GM19099 (cell line): ENCODE results near the gene TAF6L.

Experiments
- POLR2A ChIP-seq: IDR thresholded peaks from 3 replicates; pipeline ENCODE4 v1.6.1; 2011; ENCODE audit warnings: low read depth; ENCODE audit not compliant: insufficient read length; ENCODE audit errors: extremely low read depth

The TAF6L gene

DNA sequence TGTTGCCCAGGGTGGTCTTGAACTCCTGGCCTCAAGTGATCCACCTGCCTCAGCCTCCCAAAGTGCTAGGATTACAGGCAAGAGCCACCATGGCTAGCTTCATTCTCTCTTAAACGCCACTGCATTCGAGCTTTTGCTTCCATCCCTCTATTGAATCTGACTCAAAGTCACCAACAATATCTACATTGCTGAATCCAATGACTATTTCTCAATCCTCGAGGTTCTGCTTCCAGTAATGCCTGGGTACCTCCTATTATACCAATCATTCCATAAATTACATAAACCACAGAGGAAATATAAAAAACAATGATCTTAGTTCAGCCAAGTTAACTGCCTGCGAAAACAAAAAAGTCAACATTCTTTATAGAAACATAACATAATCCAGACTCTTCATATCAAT, 45.9 kb downstream of the TAF6L start:
- no peak for TF ChIP-seq POLR2A

DNA sequence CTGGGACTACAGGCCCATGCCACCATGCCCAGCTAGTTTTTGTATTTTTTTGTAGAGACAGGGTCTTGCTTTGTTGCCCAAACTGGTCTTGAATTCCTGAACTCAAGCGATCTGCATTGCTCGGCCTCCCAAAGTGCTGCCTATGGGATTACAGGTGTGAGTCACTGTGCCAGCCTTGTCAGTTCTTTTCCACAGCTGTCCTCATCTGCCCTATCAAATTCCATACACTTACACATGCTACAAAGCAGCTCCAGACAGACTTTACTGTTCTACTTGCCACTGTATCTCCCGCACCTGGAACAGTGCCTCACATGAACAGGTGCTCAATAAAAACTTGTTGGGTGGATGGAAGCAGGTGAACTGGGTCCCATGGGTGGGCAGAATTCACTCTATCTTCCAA, 52.5 kb downstream of the TAF6L start:
- no peak for TF ChIP-seq POLR2A

DNA sequence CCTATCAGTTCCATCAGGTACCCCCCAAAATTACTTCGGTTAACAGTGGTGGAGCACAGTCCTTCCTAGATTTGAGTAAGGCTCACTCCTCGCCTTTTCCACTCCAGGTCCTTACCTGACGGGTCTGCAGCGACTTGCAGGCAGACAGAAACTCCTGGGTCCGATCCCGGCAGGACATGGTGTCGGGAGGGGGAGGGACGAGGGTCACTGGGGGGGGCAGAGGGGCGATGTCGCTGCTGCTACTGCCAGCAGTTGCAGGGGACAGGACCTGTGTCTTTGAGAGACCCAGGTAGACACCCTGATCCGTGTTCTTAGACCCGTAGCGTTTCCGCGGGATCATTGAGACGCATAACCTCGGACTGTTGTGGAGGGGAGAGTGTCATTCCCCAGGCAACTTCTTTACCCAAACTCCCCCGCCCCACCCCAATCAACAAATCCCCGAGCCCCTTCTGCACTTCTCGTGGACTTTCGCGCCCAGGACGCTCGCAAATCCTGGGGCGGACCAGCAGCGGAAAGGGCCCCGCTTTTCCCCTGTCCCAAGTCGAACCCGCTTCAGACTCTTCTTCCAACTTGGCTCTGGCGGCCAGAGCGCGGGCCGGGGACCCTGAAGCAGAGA, 59.8 kb downstream of the TAF6L start:
- no peak for TF ChIP-seq POLR2A

- peak; percentile 73 for TF ChIP-seq POLR2A
These were observed 60.5 kb downstream of the TAF6L start, which contains the start of gene STX5 for GRCh38 chr11:62831520-62832335. TSS of gene STX5 (minus strand) at chr11:62832051. CDS start at chr11:62831243, 808 bp downstream.

GRCh38 chr11:62832336-62833234, 61.4 kb downstream of the TAF6L start, which contains the start of gene TEX54:
TSS of gene TEX54 (minus strand) at chr11:62832841.
- TF ChIP-seq POLR2A, result no peak

DNA sequence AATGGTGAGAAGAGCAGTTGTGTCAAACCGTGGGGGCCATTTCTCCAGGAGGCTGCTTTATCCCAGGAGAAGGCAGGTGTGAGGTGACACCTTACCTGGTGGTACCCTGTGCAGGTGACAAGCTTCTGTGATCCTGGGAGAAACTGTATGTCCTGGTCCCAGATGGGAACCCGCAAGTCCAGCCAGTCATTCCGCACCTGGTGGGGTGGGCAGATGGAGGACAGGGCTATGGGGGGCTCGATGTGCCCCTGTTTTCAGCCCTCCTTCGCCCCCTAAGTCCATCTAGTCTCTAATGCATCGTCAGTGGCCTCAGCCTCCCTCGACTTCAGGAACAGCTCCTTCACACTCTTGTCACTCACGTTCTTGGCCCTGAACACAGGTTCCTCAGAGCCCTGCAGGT, 64.1 kb downstream of the TAF6L start:
- no peak for TF ChIP-seq POLR2A
